SK-N-SH treated with all-trans-retinoic acid at 6 μM for 48 hours (cell line): ENCODE measurements around the gene PAM16.

Experiments
- ARNTL ChIP-seq: fragments of 450-650 bp; formaldehyde crosslinking; IDR thresholded peaks from 2 replicates; pipeline ENCODE4 v1.5.0; 2020; ENCODE audit warnings: low read depth, mild to moderate bottlenecking, moderate library complexity, borderline replicate concordance
- ESRRG ChIP-seq: fragments of 250-450 bp; sonication (Bioruptor Pico); IDR thresholded peaks from 2 replicates; pipeline ENCODE4 v1.6.1; 2021; ENCODE audit warnings: mild to moderate bottlenecking
- GLIS3 ChIP-seq: fragments of 250-450 bp; sonication (Bioruptor Pico); IDR thresholded peaks from 2 replicates; pipeline ENCODE4 v1.5.0; 2020; ENCODE audit warnings: mild to moderate bottlenecking, moderate library complexity
- OSR1 ChIP-seq: fragments of 250-450 bp; sonication (Bioruptor Pico); IDR thresholded peaks from 2 replicates; pipeline ENCODE4 v1.8.0; 2022; ENCODE audit warnings: moderate library complexity, mild to moderate bottlenecking, inconsistent platforms
- RARB ChIP-seq: fragments of 250-450 bp; sonication (Bioruptor Pico); IDR thresholded peaks from 2 replicates; pipeline ENCODE4 v1.8.0; 2021; ENCODE audit warnings: mild to moderate bottlenecking, moderate library complexity
- TCF4 ChIP-seq: fragments of 250-450 bp; sonication (Bioruptor Pico); IDR thresholded peaks from 2 replicates; pipeline ENCODE4 v1.8.0; 2021; ENCODE audit warnings: mild to moderate bottlenecking, moderate library complexity, borderline replicate concordance
- ZC3H10 ChIP-seq: fragments of 250-450 bp; sonication (Bioruptor Pico); IDR thresholded peaks from 2 replicates; pipeline ENCODE4 v1.5.1; 2021; ENCODE audit warnings: mild to moderate bottlenecking, moderate library complexity
- ZFP3 ChIP-seq: fragments of 250-450 bp; sonication (Bioruptor Pico); IDR thresholded peaks from 2 replicates; pipeline ENCODE4 v1.5.0; 2020; ENCODE audit warnings: mild to moderate bottlenecking, moderate library complexity
- ZFP30 ChIP-seq: fragments of 450-650 bp; formaldehyde crosslinking; IDR thresholded peaks from 2 replicates; pipeline ENCODE4 v1.5.0; 2022; ENCODE audit warnings: mild to moderate bottlenecking, moderate library complexity
- ZNF8 ChIP-seq: fragments of 450-650 bp; formaldehyde crosslinking; IDR thresholded peaks from 2 replicates; pipeline ENCODE4 v1.5.0; 2020; ENCODE audit warnings: mild to moderate bottlenecking, moderate library complexity
- TF ChIP-seq, protein P1 (sequence below): fragments of 250-450 bp; sonication (Bioruptor Pico); IDR thresholded peaks from 2 replicates; pipeline ENCODE4 v1.8.0; 2020; ENCODE audit warnings: mild to moderate bottlenecking, moderate library complexity, borderline replicate concordance
- TF ChIP-seq, protein P2 (sequence below): fragments of 250-450 bp; sonication (Bioruptor Pico); IDR thresholded peaks from 2 replicates; pipeline ENCODE4 v1.5.0; 2020; ENCODE audit warnings: mild to moderate bottlenecking, moderate library complexity
- TF ChIP-seq, protein P3 (sequence below): fragments of 250-450 bp; sonication (Bioruptor Pico); IDR thresholded peaks from 2 replicates; pipeline ENCODE4 v1.8.0; 2021; ENCODE audit warnings: low read depth, mild to moderate bottlenecking, moderate library complexity, borderline replicate concordance
- TF ChIP-seq, protein P4 (sequence below): fragments of 250-450 bp; sonication (Bioruptor Pico); IDR thresholded peaks from 2 replicates; pipeline ENCODE4 v1.5.1; 2020; ENCODE audit warnings: low read depth, mild to moderate bottlenecking, moderate library complexity

DNA sequence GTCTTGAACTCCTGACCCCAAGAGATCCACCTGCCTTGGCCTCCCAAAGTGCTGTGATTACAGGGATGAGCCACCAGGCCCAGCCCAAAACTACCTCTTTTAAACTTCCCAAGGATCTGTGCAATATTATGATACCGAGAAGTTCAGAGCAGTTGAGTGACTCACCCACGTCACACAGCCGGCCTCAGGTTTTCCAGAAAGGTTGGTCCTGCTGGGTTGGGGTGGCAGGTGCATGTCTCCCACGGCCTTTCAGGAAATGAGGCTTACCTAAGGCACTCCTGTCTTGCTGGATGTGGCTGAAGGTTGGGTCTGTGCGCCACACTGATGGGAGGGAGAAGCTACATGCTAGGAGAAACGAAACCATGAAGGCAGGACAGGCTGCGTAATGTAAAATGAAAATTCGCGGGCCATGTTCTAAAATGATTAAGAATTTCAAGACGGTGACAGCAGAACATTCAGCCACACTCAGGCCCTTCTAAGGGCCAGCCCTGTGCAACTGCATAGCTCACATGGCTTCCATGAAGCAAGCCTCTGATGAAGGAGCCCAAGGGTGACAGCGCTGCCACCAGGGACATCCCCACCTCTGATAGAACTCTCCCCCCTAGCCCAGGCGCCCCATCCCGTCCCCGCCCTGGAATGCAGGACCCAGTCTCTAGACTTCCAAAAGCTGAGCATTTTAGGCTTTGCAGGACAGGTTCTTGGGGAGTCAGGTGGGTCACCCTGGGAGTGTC, 41.9 kb downstream of the PAM16 start:
- TF ChIP-seq, protein P1, sequence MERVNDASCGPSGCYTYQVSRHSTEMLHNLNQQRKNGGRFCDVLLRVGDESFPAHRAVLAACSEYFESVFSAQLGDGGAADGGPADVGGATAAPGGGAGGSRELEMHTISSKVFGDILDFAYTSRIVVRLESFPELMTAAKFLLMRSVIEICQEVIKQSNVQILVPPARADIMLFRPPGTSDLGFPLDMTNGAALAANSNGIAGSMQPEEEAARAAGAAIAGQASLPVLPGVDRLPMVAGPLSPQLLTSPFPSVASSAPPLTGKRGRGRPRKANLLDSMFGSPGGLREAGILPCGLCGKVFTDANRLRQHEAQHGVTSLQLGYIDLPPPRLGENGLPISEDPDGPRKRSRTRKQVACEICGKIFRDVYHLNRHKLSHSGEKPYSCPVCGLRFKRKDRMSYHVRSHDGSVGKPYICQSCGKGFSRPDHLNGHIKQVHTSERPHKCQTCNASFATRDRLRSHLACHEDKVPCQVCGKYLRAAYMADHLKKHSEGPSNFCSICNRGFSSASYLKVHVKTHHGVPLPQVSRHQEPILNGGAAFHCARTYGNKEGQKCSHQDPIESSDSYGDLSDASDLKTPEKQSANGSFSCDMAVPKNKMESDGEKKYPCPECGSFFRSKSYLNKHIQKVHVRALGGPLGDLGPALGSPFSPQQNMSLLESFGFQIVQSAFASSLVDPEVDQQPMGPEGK (CRISPR knock-in tag) = no peak
- TF ChIP-seq, protein P2, sequence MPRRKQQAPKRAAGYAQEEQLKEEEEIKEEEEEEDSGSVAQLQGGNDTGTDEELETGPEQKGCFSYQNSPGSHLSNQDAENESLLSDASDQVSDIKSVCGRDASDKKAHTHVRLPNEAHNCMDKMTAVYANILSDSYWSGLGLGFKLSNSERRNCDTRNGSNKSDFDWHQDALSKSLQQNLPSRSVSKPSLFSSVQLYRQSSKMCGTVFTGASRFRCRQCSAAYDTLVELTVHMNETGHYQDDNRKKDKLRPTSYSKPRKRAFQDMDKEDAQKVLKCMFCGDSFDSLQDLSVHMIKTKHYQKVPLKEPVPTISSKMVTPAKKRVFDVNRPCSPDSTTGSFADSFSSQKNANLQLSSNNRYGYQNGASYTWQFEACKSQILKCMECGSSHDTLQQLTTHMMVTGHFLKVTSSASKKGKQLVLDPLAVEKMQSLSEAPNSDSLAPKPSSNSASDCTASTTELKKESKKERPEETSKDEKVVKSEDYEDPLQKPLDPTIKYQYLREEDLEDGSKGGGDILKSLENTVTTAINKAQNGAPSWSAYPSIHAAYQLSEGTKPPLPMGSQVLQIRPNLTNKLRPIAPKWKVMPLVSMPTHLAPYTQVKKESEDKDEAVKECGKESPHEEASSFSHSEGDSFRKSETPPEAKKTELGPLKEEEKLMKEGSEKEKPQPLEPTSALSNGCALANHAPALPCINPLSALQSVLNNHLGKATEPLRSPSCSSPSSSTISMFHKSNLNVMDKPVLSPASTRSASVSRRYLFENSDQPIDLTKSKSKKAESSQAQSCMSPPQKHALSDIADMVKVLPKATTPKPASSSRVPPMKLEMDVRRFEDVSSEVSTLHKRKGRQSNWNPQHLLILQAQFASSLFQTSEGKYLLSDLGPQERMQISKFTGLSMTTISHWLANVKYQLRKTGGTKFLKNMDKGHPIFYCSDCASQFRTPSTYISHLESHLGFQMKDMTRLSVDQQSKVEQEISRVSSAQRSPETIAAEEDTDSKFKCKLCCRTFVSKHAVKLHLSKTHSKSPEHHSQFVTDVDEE = no peak
- TF ChIP-seq OSR1 (CRISPR knock-in tag) (no peak), ZNF8 (no peak), ARNTL (CRISPR knock-in tag) (no peak), ZFP30 (no peak), ESRRG (no peak), GLIS3 (CRISPR knock-in tag) (no peak), RARB (CRISPR knock-in tag) (no peak), TCF4 (CRISPR knock-in tag) (no peak), ZFP3 (no peak), ZC3H10 (CRISPR knock-in tag) (no peak)
- TF ChIP-seq, protein P3, sequence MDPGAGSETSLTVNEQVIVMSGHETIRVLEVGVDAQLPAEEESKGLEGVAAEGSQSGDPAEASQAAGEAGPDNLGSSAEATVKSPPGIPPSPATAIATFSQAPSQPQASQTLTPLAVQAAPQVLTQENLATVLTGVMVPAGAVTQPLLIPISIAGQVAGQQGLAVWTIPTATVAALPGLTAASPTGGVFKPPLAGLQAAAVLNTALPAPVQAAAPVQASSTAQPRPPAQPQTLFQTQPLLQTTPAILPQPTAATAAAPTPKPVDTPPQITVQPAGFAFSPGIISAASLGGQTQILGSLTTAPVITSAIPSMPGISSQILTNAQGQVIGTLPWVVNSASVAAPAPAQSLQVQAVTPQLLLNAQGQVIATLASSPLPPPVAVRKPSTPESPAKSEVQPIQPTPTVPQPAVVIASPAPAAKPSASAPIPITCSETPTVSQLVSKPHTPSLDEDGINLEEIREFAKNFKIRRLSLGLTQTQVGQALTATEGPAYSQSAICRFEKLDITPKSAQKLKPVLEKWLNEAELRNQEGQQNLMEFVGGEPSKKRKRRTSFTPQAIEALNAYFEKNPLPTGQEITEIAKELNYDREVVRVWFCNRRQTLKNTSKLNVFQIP (CRISPR knock-in tag) = no peak
- TF ChIP-seq, protein P4, sequence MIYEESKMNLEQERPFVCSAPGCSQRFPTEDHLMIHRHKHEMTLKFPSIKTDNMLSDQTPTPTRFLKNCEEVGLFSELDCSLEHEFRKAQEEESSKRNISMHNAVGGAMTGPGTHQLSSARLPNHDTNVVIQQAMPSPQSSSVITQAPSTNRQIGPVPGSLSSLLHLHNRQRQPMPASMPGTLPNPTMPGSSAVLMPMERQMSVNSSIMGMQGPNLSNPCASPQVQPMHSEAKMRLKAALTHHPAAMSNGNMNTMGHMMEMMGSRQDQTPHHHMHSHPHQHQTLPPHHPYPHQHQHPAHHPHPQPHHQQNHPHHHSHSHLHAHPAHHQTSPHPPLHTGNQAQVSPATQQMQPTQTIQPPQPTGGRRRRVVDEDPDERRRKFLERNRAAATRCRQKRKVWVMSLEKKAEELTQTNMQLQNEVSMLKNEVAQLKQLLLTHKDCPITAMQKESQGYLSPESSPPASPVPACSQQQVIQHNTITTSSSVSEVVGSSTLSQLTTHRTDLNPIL = no peak
